AG04450 (cell line): Measurements from ENCODE around the gene NUBP1. TPM values are rescaled to one million over a fixed set of nuclear protein-coding genes. Genes with fewer than 3 reads are reported as not detected.
A peak's percentile ranks its signal among the peaks of the same experiment; 100 is the strongest.

ENCODE experiments used
- CTCF ChIA-PET: fragments of 300-600, 350-600 bp; formaldehyde crosslinking; extraction: SDS; loops from one replicate; lab custom pipeline; 2022; ENCODE audit warnings: antibody characterized with exemption, inconsistent platforms; lab: Charles Lee
- POLR2A ChIA-PET: fragments of 350-600 bp; formaldehyde crosslinking; extraction: SDS; loops from one replicate; lab custom pipeline; 2021; ENCODE audit warnings: antibody characterized with exemption, inconsistent platforms; lab: Yijun Ruan, JAX
- DNase-seq: peaks from one replicate; pipeline ENCODE4 v3.0.0-alpha.2; 2011; ENCODE audit warnings: low read depth, low spot score
- H3K27ac ChIP-seq: one replicate; pipeline ENCODE4 v1.5.1; 2012; ENCODE audit warnings: low read depth, low read length, control low read depth
- H3K27me3 ChIP-seq: one replicate; pipeline ENCODE4 v1.6.0; 2012; ENCODE audit warnings: low read length; ENCODE audit not compliant: control insufficient read depth, insufficient read depth
- H3K4me3 ChIP-seq: 2 replicates; pipeline ENCODE4 v1.5.1; 2011; ENCODE audit warnings: mild to moderate bottlenecking, low read depth, low read length, control low read depth
- H3K9me3 ChIP-seq: 2 replicates; pipeline ENCODE4 v1.5.1; 2012; ENCODE audit warnings: low read length; ENCODE audit not compliant: control insufficient read depth, insufficient read depth
- CTCF ChIP-seq: IDR thresholded peaks from 2 replicates; pipeline ENCODE4 v1.5.1; 2011; ENCODE audit warnings: low read depth, low read length, control low read depth, inconsistent platforms
- polyA plus RNA-seq: library from polyadenylated mRNA; depleted of rRNA; stranded (reverse); fragments of >200 nt; gene quantifications from 2 replicates; pipeline ENCODE4 v1.2.3, GENCODE V29; 2011

NUBP1 gene
- polyA plus RNA-seq, 1 experiment = 23.0 TPM

- H3K27ac ChIP-seq = no peak overlapping the region
- H3K27me3 ChIP-seq = no peaks in the 10 kb centered on the region
- DNase-seq = no peak
- ChIA-PET POLR2A (no interaction called here), CTCF (no interaction called here)
- no peak overlapping the region for H3K4me3 ChIP-seq
- no peaks in the 10 kb centered on the region for H3K9me3 ChIP-seq
- TF ChIP-seq CTCF = no peak
These were observed 1.8 kb upstream of the NUBP1 start for GRCh38 chr16:10741844-10742243.

GRCh38 chr16:10743227-10743609 lies 424 bp upstream of the NUBP1 start:
- ChIA-PET POLR2A (no interaction called here), CTCF (interaction anchor here (2.4 kb wide), 1 partner anchor 229 kb away, joined by 18 read pairs; no protein-coding TSS in a partner anchor)
- Histone ChIP-seq H3K9me3 (no peaks in the 10 kb centered on the region), H3K27ac (no peak overlapping the region), H3K4me3 (peak overlapping the region; percentile 79), H3K27me3 (no peaks in the 10 kb centered on the region)
- TF ChIP-seq CTCF = no peak
- DNase-seq = no peak

GRCh38 chr16:10744370-10745030 lies 858 bp downstream of the NUBP1 start:
- peak overlapping the region; percentile 77 for H3K27ac ChIP-seq
- no peak for DNase-seq
- POLR2A ChIA-PET = interaction anchor here (0.6 to 1.3 kb wide), 7 partner anchors 11 to 228 kb away, joined by 3 to 10 read pairs (median 4); partner anchors contain the start of genes DEXI and EMP2
- CTCF ChIA-PET = interaction anchor here (0.7 to 2.4 kb wide), 5 partner anchors 173 to 272 kb away, joined by 3 to 18 read pairs (median 3); no protein-coding TSS in a partner anchor
- no peaks in the 10 kb centered on the region for H3K9me3 ChIP-seq
- no peaks in the 10 kb centered on the region for H3K27me3 ChIP-seq
- peak overlapping the region; percentile 46 for H3K4me3 ChIP-seq
- no peak for TF ChIP-seq CTCF

- ChIA-PET POLR2A (interaction anchor here (0.7 kb wide), 1 partner anchor 1509 kb away, joined by 3 read pairs; no protein-coding TSS in a partner anchor), CTCF (interaction anchor here (1.6 kb wide), 1 partner anchor 173 kb away, joined by 5 read pairs; no protein-coding TSS in a partner anchor)
- Histone ChIP-seq H3K27ac (no peak overlapping the region), H3K27me3 (no peaks in the 10 kb centered on the region), H3K9me3 (no peaks in the 10 kb centered on the region), H3K4me3 (no peak overlapping the region)
- no peak for TF ChIP-seq CTCF
- no peak for DNase-seq
These were observed 2.2 kb downstream of the NUBP1 start for GRCh38 chr16:10745841-10746240.

- ChIA-PET POLR2A (no interaction called here), CTCF (interaction anchor here (0.6 to 5.3 kb wide), 2 partner anchors 168 to 1453 kb away, joined by 3 to 23 read pairs; no protein-coding TSS in a partner anchor)
- TF ChIP-seq CTCF = no peak
These were observed 7.2 kb downstream of the NUBP1 start for GRCh38 chr16:10750793-10751192.

More at GRCh38 chr16:10750793-10751192, 7.2 kb downstream of the NUBP1 start:
- Histone ChIP-seq H3K27me3 (no peaks in the 10 kb centered on the region), H3K9me3 (no peaks in the 10 kb centered on the region), H3K4me3 (no peak overlapping the region), H3K27ac (no peak overlapping the region)
- DNase-seq = no peak
